ENCODE results near the gene ANXA2. TPM values are rescaled to one million over a fixed set of nuclear protein-coding genes. Genes with fewer than 3 reads are reported as not detected.
"Not testable (repeated sequence)": the region's sequence is repeated elsewhere in the genome, so short reads cannot be mapped to it uniquely, and the experiment has no call there.

Gene ANXA2
- total and polyA plus RNA-seq, 2 donors from 2014 or later, result 383 to 867 TPM

GRCh38 chr15:60338810-60339209 lies 59.0 kb downstream of the ANXA2 start:
- TF ChIP-seq, protein P1, sequence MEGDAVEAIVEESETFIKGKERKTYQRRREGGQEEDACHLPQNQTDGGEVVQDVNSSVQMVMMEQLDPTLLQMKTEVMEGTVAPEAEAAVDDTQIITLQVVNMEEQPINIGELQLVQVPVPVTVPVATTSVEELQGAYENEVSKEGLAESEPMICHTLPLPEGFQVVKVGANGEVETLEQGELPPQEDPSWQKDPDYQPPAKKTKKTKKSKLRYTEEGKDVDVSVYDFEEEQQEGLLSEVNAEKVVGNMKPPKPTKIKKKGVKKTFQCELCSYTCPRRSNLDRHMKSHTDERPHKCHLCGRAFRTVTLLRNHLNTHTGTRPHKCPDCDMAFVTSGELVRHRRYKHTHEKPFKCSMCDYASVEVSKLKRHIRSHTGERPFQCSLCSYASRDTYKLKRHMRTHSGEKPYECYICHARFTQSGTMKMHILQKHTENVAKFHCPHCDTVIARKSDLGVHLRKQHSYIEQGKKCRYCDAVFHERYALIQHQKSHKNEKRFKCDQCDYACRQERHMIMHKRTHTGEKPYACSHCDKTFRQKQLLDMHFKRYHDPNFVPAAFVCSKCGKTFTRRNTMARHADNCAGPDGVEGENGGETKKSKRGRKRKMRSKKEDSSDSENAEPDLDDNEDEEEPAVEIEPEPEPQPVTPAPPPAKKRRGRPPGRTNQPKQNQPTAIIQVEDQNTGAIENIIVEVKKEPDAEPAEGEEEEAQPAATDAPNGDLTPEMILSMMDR (IDR thresholded peaks at IDR 0.05; ENCODE audit: borderline replicate concordance, extremely low read depth, insufficient read depth), result no peak
- intact Hi-C loops (cut with DNase I), result no loop called here

DNA sequence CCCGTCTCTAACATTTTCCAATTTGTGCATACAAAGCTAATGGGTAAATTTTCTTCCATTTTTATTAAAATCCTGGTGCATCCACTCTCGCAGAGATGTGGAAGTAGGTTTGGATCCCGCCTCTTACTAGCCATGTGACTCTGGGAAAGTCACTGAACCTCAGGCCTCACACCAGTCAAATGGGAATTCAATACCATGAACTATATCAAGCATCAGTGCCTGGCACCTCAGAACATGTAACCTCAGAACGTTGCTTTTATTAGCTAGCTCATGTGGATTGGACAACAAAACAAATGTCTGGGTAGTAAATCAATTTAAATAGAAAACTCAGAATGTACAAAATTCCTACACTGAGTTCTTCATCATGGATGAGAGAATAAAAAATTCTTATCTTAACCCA lies 60.7 kb downstream of the ANXA2 start:
- Histone ChIP-seq H3K9ac (ENCODE audit: low read length in 3 of 3) (no peak overlapping the region), H3K9me3 (ENCODE audit: control insufficient read depth in 2 of 3, insufficient read depth in 1 of 3, low read length in 3 of 3) (no peaks in the 10 kb centered on the region), H3K27ac (ENCODE audit: low read depth in 2 of 2, low read length in 2 of 2) (no peak overlapping the region), H3K27me3 (ENCODE audit: control insufficient read depth, insufficient read depth, low read length) (no peaks in the 10 kb centered on the region), H3K4me3 (ENCODE audit: low read length in 3 of 3) (no peak overlapping the region), H3K4me1 (ENCODE audit: control insufficient read depth in 2 of 3, insufficient read depth in 2 of 3, low read depth in 1 of 3, low read length in 3 of 3) (no peaks in the 10 kb centered on the region), H3K36me3 (ENCODE audit: control insufficient read depth in 2 of 3, insufficient read depth in 3 of 3, low read length in 3 of 3) (no peaks in the 10 kb centered on the region)
- intact Hi-C loops (cut with DNase I), result no loop called here
- TF ChIP-seq, protein P1 (IDR thresholded peaks at IDR 0.05; ENCODE audit: borderline replicate concordance, extremely low read depth, insufficient read depth), result no peak
- FAIRE-seq (no peak), DNase-seq (peak in 3 of 5 donors; percentile 21 to 60 (median 49))

More at GRCh38 chr15:60338810-60339209, 59.0 kb downstream of the ANXA2 start:
- Histone ChIP-seq H3K9me3 (ENCODE audit: control insufficient read depth in 2 of 3, insufficient read depth in 1 of 3, low read length in 3 of 3) (no peaks in the 10 kb centered on the region), H3K27me3 (ENCODE audit: control insufficient read depth, insufficient read depth, low read length) (no peaks in the 10 kb centered on the region), H3K36me3 (ENCODE audit: control insufficient read depth in 2 of 3, insufficient read depth in 3 of 3, low read length in 3 of 3) (no peaks in the 10 kb centered on the region), H3K27ac (ENCODE audit: low read depth in 2 of 2, low read length in 2 of 2) (no peak overlapping the region), H3K4me3 (ENCODE audit: low read length in 3 of 3) (no peak overlapping the region), H3K9ac (ENCODE audit: low read length in 3 of 3) (no peak overlapping the region), H3K4me1 (ENCODE audit: control insufficient read depth in 2 of 3, insufficient read depth in 2 of 3, low read depth in 1 of 3, low read length in 3 of 3) (no peaks in the 10 kb centered on the region)
- FAIRE-seq, result no peak
- DNase-seq, result no peak

DNA sequence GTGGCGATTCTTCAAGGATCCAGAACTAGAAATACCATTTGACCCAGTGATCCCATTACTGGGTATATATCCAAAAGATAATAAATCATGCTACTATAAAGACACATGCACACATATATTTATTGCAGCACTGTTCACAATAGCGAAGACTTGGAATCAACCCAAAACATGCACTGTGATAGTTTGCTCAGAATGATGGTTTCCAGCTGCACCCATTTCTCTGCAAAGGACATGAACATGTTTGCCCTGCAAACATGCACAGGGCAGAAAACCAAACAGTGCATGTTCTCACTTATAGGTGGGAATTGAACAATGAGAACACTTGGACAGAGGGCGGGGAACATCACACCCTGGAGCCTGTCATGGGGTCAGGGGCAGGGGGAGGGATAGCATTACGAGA lies 62.5 kb downstream of the ANXA2 start:
- intact Hi-C loops (cut with DNase I); H3K4me3 ChIP-seq (ENCODE audit: low read length in 3 of 3); FAIRE-seq; H3K4me1 ChIP-seq (ENCODE audit: control insufficient read depth in 2 of 3, insufficient read depth in 2 of 3, low read depth in 1 of 3, low read length in 3 of 3); H3K9ac ChIP-seq (ENCODE audit: low read length in 3 of 3); H3K27ac ChIP-seq (ENCODE audit: low read depth in 2 of 2, low read length in 2 of 2); H3K9me3 ChIP-seq (ENCODE audit: control insufficient read depth in 2 of 3, insufficient read depth in 1 of 3, low read length in 3 of 3); H3K36me3 ChIP-seq (ENCODE audit: control insufficient read depth in 2 of 3, insufficient read depth in 3 of 3, low read length in 3 of 3); H3K27me3 ChIP-seq (ENCODE audit: control insufficient read depth, insufficient read depth, low read length): not testable (repeated sequence)
- peak in 2 of 5 donors; percentile 44 to 65 for DNase-seq

DNA sequence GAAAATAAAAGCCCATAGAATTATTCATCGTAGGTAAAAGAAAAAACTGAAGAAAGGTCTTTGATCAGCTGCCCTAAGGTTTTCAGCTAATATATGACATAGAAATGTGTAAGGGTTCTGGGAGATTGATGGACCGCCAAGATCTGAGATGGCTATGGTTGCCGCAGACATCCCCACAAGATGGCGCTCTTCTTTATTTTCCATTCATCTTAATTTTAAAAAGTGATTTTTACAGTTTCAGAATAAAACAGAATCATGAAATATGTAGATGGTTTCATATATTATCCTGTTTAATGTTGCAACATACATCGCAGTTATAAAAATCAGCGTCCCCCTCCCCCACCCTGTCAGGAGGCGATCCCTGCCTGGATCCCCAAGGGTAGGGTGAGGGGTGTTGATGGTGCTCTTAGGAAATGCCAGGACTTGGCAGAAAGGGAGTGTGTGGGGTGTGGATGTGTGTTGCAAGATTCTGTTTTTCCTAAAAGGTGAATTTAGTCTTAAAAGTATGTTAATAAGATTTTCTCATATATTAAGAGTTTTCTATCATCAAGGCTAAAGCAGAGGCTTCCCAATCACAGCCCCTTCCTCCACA lies 68.8 kb downstream of the ANXA2 start:
- Histone ChIP-seq H3K27ac (ENCODE audit: low read depth in 2 of 2, low read length in 2 of 2) (no peak overlapping the region), H3K36me3 (ENCODE audit: control insufficient read depth in 2 of 3, insufficient read depth in 3 of 3, low read length in 3 of 3) (no peaks in the 10 kb centered on the region), H3K9ac (ENCODE audit: low read length in 3 of 3) (no peak overlapping the region), H3K27me3 (ENCODE audit: control insufficient read depth, insufficient read depth, low read length) (peaks cover 14% of the 10 kb centered on the region), H3K9me3 (ENCODE audit: control insufficient read depth in 2 of 3, insufficient read depth in 1 of 3, low read length in 3 of 3) (no peaks in the 10 kb centered on the region), H3K4me3 (ENCODE audit: low read length in 3 of 3) (no peak overlapping the region), H3K4me1 (ENCODE audit: control insufficient read depth in 2 of 3, insufficient read depth in 2 of 3, low read depth in 1 of 3, low read length in 3 of 3) (no peaks in the 10 kb centered on the region)
- FAIRE-seq, result no peak
- TF ChIP-seq, protein P1 (IDR thresholded peaks at IDR 0.05; ENCODE audit: borderline replicate concordance, extremely low read depth, insufficient read depth), result peak; percentile 42
- intact Hi-C loops (cut with DNase I), result no loop called here
- DNase-seq, result no peak
